OCI-LY1 (cell line): ENCODE results near the gene SOD2.

Source experiments
- CTCF ChIP-seq: fragments of 200-600 bp; sonication (generic), shearing (Covaris generic); IDR thresholded peaks from 2 replicates; pipeline ENCODE4 v1.5.1; 2017; ENCODE audit warnings: mild to moderate bottlenecking, antibody characterized with exemption, low read length, moderate library complexity, mixed read lengths
- EZH2 ChIP-seq: fragments of 200-600 bp; sonication (generic), shearing (Covaris generic); IDR thresholded peaks from 2 replicates; pipeline ENCODE4 v1.8.0; 2017; ENCODE audit warnings: borderline replicate concordance, mixed run types, mild to moderate bottlenecking, antibody characterized with exemption, low read length, moderate library complexity, mixed read lengths

DNA sequence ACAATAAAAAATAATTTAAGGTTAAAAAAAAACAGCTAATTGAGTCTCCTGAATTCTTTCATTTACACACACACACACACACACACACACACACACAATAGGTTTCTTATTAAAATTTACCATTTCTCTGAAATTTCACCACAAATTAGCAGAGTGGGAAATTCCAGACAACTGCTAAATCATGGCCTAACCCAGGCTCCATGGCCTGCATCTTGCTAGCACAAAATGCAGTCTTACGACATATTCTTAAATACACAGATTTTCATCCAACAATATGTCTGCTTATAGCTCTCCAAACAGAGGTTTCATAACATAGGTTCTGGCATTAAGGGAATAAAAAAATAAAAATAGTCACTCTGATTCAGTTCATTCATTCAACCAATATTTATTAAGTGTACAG is 46.9 kb downstream of the SOD2 start:
- TF ChIP-seq EZH2 = no peak
- TF ChIP-seq CTCF = no peak
